ENCODE data around the gene PLA2G2F. TPM values are rescaled to one million over a fixed set of nuclear protein-coding genes. Genes with fewer than 3 reads are reported as not detected.

Gene PLA2G2F
- total RNA-seq, 2 donors from 2014 or later: not detected

DNA sequence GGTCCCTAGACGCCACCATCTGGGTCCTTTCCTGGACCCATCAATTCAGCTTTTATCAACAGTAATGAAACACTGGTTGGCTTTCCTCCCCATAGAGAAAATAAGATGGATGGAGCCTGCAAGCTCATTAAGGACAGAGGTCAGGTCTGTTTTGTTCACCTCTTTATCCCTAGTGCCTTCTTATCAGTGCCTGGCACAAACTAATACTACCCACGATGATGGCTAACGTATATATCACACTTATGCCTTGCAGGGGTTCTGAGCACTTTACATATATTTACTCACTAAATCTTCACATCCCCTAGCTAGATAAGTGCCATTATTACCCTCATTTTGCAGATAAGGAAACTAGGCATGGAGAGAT, 41.7 kb downstream of the PLA2G2F start:
- Histone ChIP-seq H3K27me3 (ENCODE audit: control insufficient read depth, insufficient read depth, low read length, poor library complexity, severe bottlenecking) (peaks cover 23% of the 10 kb centered on the region), H3K9me3 (ENCODE audit: control insufficient read depth, low read length) (peaks cover 7% of the 10 kb centered on the region), H3K27ac (ENCODE audit: low read depth, low read length) (no peak overlapping the region), H3K4me1 (ENCODE audit: control insufficient read depth, insufficient read depth, low read length) (peaks cover 14% of the 10 kb centered on the region), H3K9ac (ENCODE audit: extremely low read depth, low read length, poor library complexity, severe bottlenecking) (no peak overlapping the region), H3K4me3 (ENCODE audit: low read length) (no peak overlapping the region), H3K36me3 (ENCODE audit: control insufficient read depth, insufficient read depth, low read length) (no peaks in the 10 kb centered on the region)
- peaks cover 8% of the 10 kb centered on the region for H3K9me3 Mint-ChIP-seq
- H3K36me3 Mint-ChIP-seq (ENCODE audit: low read depth): no peaks in the 10 kb centered on the region
- H3K4me1 Mint-ChIP-seq: peaks cover 22% of the 10 kb centered on the region
- peaks cover 41% of the 10 kb centered on the region for H3K27me3 Mint-ChIP-seq (ENCODE audit: insufficient read depth)
- 82 to 94% methylated on average over 3 of the region's 3 CpGs for WGBS, 2 experiments (ENCODE audit: insufficient coverage in 1 of 2, insufficient read length in 1 of 2)
- TF ChIP-seq, protein P1, sequence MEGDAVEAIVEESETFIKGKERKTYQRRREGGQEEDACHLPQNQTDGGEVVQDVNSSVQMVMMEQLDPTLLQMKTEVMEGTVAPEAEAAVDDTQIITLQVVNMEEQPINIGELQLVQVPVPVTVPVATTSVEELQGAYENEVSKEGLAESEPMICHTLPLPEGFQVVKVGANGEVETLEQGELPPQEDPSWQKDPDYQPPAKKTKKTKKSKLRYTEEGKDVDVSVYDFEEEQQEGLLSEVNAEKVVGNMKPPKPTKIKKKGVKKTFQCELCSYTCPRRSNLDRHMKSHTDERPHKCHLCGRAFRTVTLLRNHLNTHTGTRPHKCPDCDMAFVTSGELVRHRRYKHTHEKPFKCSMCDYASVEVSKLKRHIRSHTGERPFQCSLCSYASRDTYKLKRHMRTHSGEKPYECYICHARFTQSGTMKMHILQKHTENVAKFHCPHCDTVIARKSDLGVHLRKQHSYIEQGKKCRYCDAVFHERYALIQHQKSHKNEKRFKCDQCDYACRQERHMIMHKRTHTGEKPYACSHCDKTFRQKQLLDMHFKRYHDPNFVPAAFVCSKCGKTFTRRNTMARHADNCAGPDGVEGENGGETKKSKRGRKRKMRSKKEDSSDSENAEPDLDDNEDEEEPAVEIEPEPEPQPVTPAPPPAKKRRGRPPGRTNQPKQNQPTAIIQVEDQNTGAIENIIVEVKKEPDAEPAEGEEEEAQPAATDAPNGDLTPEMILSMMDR (conservative IDR thresholded peaks at IDR 0.05): no peak
- no peak overlapping the region for H3K27ac Mint-ChIP-seq
- no peak overlapping the region for H3K4me3 Mint-ChIP-seq
- DNase-seq: no peak

DNA sequence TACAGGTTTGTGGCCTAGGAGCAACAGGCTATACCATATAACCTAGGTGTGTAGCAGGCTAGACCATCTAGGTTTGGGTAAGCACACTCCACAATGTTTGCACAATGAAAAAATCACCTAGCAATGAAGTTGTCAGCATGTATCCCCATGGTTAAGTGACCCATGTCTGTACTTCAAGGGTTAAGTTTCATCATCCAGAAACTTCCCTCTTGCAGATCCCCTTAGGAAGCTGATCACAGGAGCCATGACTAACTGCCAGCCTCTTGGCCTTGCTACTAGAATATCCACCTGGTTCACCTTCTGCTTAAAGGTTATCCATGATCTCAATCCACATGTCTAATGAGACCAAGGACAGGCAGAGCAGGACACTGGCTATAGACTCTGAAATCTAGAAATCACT, 43.3 kb downstream of the PLA2G2F start:
- H3K27me3 ChIP-seq (ENCODE audit: control insufficient read depth, insufficient read depth, low read length, poor library complexity, severe bottlenecking): peaks cover 17% of the 10 kb centered on the region
- peaks cover 31% of the 10 kb centered on the region for H3K4me1 Mint-ChIP-seq
- H3K36me3 ChIP-seq (ENCODE audit: control insufficient read depth, insufficient read depth, low read length): no peaks in the 10 kb centered on the region
- peaks cover 36% of the 10 kb centered on the region for H3K27me3 Mint-ChIP-seq (ENCODE audit: insufficient read depth)
- H3K4me3 Mint-ChIP-seq: no peak overlapping the region
- TF ChIP-seq, protein P1 (conservative IDR thresholded peaks at IDR 0.05): no peak
- peaks cover 8% of the 10 kb centered on the region for H3K9me3 Mint-ChIP-seq
- H3K9ac ChIP-seq (ENCODE audit: extremely low read depth, low read length, poor library complexity, severe bottlenecking): no peak overlapping the region
- H3K36me3 Mint-ChIP-seq (ENCODE audit: low read depth): no peaks in the 10 kb centered on the region
- peaks cover 20% of the 10 kb centered on the region for H3K4me1 ChIP-seq (ENCODE audit: control insufficient read depth, insufficient read depth, low read length)
- no peak for DNase-seq
- no peak overlapping the region for H3K27ac Mint-ChIP-seq
- no peak overlapping the region for H3K27ac ChIP-seq (ENCODE audit: low read depth, low read length)
- peaks cover 7% of the 10 kb centered on the region for H3K9me3 ChIP-seq (ENCODE audit: control insufficient read depth, low read length)
- no peak overlapping the region for H3K4me3 ChIP-seq (ENCODE audit: low read length)

DNA sequence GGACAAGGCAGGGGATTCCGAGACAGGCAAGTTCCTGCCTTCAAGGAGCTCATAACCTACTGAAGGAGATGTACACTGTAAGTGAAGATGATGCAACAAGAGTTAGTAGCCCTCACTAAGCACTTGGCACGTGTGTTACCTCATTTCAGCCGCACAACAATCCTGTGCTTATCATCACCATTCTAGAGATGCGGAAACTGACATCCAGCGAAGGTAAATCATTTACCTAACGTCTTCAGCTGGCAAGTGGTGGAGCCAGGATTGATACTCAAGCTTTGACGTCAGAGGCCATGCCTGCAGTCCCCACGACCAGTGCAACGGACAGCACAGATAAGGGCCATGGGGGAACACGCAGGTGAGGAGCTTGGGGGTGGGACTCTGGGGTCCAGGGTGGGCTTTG, 43.9 kb downstream of the PLA2G2F start:
- Histone ChIP-seq H3K4me3 (ENCODE audit: low read length) (no peak overlapping the region), H3K36me3 (ENCODE audit: control insufficient read depth, insufficient read depth, low read length) (no peaks in the 10 kb centered on the region), H3K9me3 (ENCODE audit: control insufficient read depth, low read length) (peaks cover 7% of the 10 kb centered on the region), H3K4me1 (ENCODE audit: control insufficient read depth, insufficient read depth, low read length) (peaks cover 20% of the 10 kb centered on the region), H3K27me3 (ENCODE audit: control insufficient read depth, insufficient read depth, low read length, poor library complexity, severe bottlenecking) (peaks cover 10% of the 10 kb centered on the region), H3K27ac (ENCODE audit: low read depth, low read length) (no peak overlapping the region), H3K9ac (ENCODE audit: extremely low read depth, low read length, poor library complexity, severe bottlenecking) (no peak overlapping the region)
- 85 to 89% methylated on average over 10 of the region's 10 CpGs for WGBS, 2 experiments (ENCODE audit: insufficient coverage in 1 of 2, insufficient read length in 1 of 2)
- Mint-ChIP-seq H3K4me3 (no peak overlapping the region), H3K4me1 (peaks cover 35% of the 10 kb centered on the region), H3K9me3 (peaks cover 8% of the 10 kb centered on the region), H3K36me3 (ENCODE audit: low read depth) (no peaks in the 10 kb centered on the region), H3K27ac (no peak overlapping the region), H3K27me3 (ENCODE audit: insufficient read depth) (peaks cover 31% of the 10 kb centered on the region)
- TF ChIP-seq, protein P1 (conservative IDR thresholded peaks at IDR 0.05): no peak
- no peak for DNase-seq

Measured in endodermal cell (in vitro differentiated cells).